Measurements from ENCODE around the gene ASTN2. TPM values are rescaled to one million over a fixed set of nuclear protein-coding genes. Genes with fewer than 3 reads are reported as not detected.

Gene ASTN2
- total and polyA plus RNA-seq, 9 of the 15 experiments (the other 6 are each of a cell fraction or from before 2014, with no cell fraction given): 0.56 to 3.5 (median 1.9) TPM

GRCh38 chr9:116437411-116438370 lies 977.2 kb downstream of the ASTN2 start (continued):
- no peak for TF ChIP-seq SMAD1 (IDR thresholded peaks at IDR 0.05; ENCODE audit: low read depth, low read length, partially characterized antibody)
- TF ChIP-seq HOXB6 (CRISPR knock-in tag; IDR thresholded peaks at IDR 0.05; ENCODE audit: borderline replicate concordance): no peak
- no peak for TF ChIP-seq BRCA1 (IDR thresholded peaks at IDR 0.05)
- no peak for TF ChIP-seq BRCA1 (CRISPR knock-in tag; IDR thresholded peaks at IDR 0.05)
- peak; percentile 35; the same call in 1 of the 2 replicates for TF ChIP-seq KLF16 (IDR thresholded peaks at IDR 0.05)
- no peak for TF ChIP-seq GABPB2 (CRISPR knock-in tag; conservative IDR thresholded peaks at IDR 0.05)
- no peak for TF ChIP-seq RBM39 (optimal IDR thresholded peaks at IDR 0.05; ENCODE audit: low read depth, low read length)
- no peak for TF ChIP-seq FOXJ2 (tag; IDR thresholded peaks at IDR 0.05)
- 0 out of 2 replicates have a peak, but pooled peaks have one; percentile 7 for TF ChIP-seq HEY1 (CRISPR knock-in tag; IDR thresholded peaks at IDR 0.05; ENCODE audit: borderline replicate concordance)
- no peak for TF ChIP-seq ZNF639 (CRISPR knock-in tag; conservative IDR thresholded peaks at IDR 0.05 in 1 of 2, IDR thresholded peaks at IDR 0.05 in 1 of 2)
- TF ChIP-seq E2F4 (CRISPR knock-in tag; IDR thresholded peaks at IDR 0.05; ENCODE audit: low read depth): no peak
- TF ChIP-seq ZNF395 (CRISPR knock-in tag; IDR thresholded peaks at IDR 0.05): no peak; the same call in 1 of the 2 replicates
- TF ChIP-seq BMI1 (IDR thresholded peaks at IDR 0.05; ENCODE audit: low read length): no peak
- TF ChIP-seq ZFX (CRISPR knock-in tag; IDR thresholded peaks at IDR 0.05): no peak
- TF ChIP-seq ZNF512 (tag; IDR thresholded peaks at IDR 0.05): no peak
- TF ChIP-seq TSC22D4 (tag; IDR thresholded peaks at IDR 0.05): no peak
- no peak for TF ChIP-seq GMEB1 (CRISPR knock-in tag; IDR thresholded peaks at IDR 0.05)
- TF ChIP-seq MTA1 (IDR thresholded peaks at IDR 0.05; ENCODE audit: borderline replicate concordance): 0 out of 2 replicates have a peak, but pooled peaks have one; percentile 30
- TF ChIP-seq NR2C1 (IDR thresholded peaks at IDR 0.05): no peak
- peak; percentile 75 for TF ChIP-seq NR2C1 (tag; IDR thresholded peaks at IDR 0.05)
- no peak for TF ChIP-seq ARID2 (IDR thresholded peaks at IDR 0.05)

Measured in K562 (cell line).